Fibroblast of peridontal ligament (primary cell): Measurements from ENCODE around the gene FSTL4.

Source experiments
- DNase-seq: peaks from one replicate; pipeline ENCODE4 v3.0.0-alpha.2; 2010; ENCODE audit errors: extremely low read depth

FSTL4 gene

DNA sequence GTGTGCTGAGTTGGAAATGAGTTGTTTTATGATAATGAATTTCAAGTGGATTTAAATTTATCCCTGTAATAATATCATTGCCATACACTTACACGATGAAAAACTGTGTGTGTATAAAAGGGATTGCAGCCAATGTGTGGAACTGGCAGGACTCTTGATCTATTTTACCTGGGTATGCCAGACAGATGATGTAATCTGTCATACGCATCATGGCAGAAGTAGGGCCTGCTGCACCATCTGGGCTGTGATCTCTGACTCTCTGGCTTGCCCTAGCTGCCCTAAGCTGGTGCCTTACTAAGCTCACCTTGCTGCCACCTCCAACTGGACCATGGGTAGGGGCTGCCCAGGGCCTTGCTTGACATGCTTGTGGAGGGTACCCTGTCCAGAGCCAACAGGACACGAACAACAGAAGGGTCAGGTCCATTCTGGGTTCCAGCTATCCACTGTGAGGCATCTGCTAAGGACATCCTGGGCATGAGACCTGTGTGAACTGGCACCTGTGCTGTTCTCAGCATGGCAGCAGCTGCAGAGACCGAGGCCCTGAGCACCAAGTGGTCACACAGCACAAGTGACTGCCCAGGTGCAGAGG lies 184.2 kb downstream of the FSTL4 start:
- no peak for DNase-seq

DNA sequence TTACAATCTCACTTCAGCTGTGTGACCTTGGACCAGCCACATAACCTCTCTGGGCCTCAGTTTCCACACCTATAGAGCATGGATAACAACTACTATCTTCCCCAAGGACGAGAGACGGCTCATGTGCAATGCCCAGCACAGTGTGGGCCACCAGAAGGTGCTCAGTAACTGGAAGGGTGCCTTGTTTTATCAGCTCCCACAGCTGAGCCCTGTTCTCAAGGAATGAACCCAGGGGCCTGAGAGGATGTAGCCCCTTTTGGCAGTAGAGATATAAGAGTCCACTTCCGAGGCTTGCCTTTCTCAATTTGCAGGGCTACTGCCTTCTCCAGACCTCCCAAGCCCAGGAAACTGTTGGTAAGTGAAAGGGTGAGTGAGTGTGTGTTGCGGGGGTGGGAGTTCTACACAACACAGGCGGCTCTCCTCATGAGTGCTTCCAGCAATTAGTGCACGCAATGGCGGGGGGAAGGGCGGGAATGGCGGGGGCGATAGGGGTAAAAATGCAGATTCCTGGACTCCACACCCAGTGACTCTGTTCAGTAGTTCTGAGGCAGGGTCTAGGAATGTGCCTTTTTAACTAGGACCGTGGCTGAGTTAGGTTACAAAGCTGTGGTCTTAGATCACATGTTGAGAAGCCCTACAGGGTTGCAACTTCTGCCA lies 185.1 kb downstream of the FSTL4 start:
- DNase-seq = no peak

DNA sequence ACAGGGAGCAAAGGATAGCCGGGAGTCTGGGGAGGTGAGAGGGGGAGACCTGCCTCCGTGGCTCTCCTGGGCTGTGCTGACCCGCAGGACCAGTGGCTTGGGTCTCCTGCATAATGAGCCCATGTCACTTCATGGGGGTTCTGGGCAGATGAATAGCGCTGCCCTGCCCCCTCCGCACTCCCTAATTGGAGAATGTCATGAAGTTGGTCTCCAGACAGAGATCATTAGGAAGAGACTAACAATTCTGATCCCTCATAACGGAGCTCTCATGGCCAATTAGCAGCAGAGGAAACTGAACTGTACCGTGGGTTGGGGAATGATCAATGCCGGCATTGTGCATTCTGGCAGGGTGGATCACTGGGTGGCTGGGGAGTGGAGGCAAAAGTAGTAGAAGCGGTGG lies 186.1 kb downstream of the FSTL4 start:
- no peak for DNase-seq

DNA sequence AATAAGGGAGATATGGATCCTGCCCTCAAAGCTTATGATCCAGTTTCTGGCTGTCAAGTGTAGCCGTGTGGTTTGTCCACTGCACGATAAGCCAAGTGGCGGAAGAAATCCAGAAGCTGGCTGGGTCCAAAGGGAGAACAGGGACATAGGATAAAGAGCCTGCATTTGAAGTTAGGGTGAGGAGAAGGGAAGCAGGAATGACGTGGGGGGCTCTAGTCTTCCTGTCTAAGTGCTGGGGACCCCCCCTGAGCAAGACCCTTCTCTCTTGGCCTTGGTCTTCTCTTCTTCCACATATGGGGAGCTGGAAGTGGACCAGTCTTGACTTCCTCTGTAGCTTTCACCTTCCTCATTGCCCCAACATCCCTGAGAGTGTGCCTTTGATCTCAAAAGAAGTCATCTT lies 186.6 kb downstream of the FSTL4 start:
- DNase-seq = no peak

DNA sequence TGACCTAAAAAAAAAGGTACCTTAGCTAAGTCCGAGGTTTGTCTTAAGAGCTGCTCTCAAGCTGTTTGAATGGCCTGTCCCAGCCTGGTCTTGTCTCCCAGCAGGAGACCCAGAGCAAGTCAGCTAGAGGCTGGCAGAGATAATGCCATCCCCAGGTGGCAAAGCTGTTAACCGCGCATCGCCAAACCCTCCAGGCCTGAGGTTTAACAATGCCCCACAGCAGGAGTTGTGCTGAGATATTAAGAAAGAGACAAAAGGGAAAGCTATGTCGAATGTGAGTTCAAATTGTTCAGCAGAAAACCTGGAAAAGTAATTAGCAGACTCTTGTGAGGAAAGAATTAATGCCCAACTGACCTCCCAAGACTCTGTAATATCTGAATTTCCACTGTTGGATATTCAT lies 187.1 kb downstream of the FSTL4 start:
- no peak for DNase-seq

DNA sequence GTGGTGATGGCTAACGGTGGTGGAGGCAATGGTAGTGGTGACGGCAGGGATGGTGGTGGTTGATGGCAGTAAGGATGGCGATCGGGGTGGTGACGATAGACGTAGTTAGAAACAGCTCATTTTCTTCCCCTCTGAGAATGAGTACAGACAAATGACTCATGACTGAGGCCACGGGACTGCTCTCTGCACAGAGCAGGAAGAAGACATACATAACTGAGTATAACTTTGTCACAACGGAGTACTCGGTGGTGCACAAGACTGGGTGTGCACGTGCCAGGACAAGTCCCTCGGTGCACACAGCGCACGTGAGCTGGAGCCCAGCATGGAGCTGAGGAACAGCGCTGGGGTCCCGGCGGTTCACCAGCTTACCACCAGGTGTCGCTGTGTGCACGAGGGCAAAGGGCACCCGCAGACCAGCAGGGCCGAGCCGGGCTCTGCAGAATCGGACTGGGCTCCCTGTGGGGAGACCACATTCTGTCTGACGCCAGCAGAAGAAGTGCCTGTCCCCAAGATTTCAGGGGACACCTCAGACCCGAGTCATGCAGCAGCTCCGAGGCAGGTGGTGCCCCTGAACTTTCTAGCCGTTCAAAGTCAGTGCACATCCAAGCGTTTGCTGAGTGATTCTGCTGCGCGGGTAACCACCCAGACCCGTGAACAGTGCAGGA lies 188.6 kb downstream of the FSTL4 start:
- DNase-seq = peak; percentile 8

DNA sequence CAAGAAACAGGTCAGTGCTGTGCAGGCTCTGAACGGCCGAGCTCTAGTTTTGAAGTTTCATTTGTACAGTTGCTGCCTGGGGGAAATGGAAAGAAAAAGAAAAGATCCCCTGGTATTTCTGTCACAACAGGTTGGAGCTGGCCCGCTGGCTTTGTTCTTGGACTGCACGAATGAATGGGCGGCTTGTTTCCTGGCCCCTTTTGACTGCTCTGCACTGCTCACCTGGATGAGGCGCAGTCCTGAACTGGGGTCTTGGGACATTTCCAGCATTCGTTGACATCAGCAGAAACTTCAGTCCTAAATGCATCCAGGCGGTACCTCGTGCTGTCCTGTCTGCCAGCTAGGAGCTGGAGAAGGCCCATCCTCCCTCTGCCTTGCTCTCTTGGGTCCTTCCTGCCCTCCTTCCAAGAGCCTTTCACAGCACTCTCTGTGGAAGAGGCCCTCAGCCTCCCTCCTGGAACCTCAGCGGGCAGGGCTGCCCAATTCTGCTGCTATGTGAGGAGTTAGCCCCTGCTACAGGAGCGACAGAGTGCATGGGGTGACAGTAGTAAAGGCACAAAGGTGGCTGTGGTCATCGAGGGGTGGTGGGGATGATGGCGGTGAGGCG lies 189.2 kb downstream of the FSTL4 start:
- DNase-seq = no peak

DNA sequence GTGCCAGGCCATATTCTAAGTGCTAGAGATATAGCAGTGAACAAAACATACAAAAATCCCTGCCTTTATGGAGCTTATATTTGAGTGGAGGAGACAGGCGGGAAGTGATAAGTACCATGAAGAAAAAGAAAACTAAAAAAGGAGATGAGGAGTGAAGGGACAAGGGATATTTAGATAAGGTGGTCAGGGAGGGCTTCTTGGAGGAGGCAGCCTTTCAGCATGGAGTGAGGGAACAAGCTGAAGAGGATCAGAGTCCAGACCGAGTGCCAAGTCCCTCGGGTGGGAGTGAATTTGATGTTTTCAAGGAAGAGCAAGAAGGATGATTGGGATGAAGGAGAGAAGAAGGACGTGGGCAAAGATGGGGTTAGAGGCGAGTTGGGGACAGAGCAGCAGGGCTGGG lies 190.5 kb downstream of the FSTL4 start:
- DNase-seq = no peak

DNA sequence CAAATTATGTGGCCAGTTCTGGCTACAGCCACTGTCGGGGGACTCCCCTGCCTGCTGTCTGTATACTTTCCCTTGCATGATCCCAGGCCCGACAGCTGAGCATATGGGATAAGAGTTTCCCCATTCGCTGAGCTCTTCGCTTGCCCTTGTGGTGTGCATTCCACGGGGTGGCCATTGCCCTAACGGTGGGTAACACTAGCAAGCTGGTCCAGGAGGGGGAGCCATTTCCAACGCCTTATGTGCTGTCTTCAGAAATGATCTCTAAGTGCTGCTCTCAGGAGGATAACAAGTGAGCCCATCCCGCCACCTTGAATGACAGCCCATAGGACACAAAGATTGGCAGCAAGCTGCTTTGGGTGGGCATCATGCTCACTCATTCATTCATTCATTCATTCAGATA lies 190.9 kb downstream of the FSTL4 start:
- DNase-seq = no peak

DNA sequence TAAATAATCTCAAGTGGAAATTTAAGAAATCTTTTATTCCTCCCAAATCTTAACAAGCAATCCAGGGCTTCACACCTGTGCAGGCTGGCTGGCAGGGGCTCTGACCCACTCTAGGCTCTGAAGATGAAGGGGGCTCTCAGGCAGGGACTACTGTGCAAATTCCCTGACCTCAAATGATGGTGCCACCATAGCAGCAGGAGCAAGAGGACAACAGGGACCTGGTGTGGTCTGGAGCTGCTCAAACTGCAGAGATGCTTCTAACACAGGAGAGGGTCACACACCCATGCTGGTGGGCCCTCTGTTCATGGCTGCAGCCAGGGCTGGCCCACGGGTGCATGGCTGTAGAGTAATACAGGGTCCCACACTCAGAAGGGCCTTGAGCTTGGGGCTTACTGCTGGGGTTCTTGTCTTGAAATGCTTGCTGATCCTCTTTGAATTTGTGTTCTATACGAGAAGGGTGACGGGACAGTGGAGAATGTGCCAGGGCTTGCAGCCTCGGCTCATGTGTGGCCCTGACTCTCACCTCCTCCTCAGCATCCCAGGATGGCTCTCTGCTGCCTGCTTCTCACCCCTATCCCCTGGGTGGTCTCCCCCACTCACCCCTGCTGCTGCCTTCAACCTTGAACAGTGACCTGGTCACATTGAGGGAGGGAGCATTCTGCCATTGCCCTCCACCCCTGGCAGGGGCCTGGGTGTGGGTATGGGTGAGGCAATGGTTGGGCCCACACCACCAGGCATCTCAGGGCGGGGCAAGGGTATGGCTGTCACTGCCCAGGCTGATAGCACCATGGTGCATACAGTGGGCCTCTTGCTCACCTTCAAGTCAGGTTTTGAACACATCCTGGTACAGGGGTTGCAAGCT lies 191.7 kb downstream of the FSTL4 start:
- no peak for DNase-seq

DNA sequence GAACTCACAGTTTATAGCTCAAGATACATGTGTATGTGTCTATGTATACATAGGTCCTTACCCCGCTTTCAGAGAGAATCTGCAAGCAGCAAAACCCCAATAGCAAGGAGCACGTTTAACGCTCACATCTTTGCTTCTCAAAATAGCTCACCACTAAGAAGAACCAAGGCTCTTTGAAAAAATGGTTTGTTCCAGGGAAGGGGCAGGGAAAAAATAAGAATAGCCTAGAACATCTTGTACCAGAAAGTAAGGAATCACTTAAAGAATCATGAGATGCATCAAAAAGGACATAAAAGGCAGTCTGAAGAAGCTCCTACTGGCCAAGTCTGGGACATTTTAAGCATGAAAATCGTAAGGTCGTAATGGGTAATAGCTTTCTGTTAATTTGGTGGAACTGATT lies 196.4 kb downstream of the FSTL4 start:
- DNase-seq = no peak

DNA sequence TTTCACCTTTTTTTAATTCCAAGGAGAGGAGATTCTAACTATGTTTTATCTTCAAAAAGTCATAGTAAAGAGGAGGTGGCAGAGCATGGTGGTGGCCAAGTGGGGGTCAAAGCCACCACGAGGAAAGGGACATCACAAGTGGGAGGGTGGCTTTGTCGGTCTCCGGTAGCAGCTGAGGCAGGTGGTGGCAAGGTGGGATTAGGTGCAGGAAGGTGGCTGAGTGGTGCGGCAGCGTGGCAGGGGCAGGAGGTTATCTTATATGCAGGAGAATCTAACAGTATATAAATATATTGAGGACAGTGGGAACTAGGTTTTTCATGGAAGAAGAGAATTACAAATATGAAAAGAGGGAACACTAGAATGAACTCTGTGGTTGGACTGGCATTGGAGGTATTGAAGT lies 196.8 kb downstream of the FSTL4 start:
- DNase-seq = no peak

DNA sequence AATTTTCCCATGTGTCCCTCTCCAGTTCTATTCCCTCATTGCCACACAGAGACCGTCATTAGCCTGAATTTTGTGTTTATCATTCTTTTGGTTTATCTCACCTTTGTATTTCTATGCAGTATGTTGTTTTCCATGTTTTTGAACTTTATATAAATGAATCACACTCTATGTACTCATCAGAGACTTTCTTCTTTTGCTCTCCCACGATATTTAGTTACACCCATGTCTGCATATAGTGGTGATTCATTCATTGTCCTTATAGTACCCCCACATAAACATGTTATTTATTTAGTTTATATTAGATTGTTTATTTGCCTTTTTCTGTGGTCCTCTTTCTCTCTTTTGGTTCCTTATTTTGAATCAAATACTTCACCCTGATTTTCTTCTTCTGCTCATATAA lies 199.7 kb downstream of the FSTL4 start:
- DNase-seq = no peak

DNA sequence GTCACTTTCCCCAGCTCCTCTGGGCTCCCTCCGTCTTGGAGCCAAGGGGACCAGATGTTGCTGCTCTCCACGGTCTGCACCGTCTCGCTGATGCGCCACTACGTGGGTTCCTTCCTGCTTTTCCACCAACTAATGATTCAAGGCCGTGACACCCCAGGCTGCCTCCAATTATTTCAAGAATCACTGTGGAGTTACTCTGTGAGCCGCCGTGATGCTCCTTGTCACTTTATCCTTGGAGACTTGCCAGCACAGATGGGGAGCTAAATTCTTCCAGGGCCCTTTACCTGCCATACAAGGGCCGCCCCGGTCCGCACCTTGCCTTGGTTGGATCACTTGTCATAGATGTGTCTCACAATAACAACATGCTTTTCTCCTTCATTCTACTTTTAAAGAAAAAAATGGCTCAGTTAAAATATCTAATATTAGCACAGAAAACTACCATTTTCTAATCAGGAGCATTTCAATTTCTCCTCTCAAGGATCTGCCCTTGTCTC lies 202.0 kb downstream of the FSTL4 start:
- no peak for DNase-seq

DNA sequence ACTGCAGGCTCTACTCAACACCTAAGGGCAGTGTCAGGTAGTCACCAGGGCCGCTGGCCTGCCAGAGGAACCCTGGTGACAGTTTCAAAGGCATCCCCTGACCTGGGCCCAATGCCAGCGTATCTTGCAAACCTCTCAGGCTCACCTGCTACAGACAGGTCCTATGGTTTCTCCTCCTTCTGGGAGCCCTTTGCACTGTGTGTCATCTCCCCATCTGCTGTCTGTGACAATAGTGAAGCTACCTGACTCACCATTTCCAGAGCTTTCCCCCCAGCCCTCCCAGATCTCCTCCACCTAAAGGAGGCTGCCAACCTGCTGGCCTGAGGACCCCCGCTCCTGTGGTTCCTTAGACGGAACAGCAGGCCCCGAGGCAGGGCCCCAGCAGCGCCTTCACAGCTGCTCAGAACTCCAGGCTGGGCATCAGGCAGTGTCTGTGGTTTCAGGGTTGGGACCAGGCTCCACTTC lies 203.1 kb downstream of the FSTL4 start:
- no peak for DNase-seq

DNA sequence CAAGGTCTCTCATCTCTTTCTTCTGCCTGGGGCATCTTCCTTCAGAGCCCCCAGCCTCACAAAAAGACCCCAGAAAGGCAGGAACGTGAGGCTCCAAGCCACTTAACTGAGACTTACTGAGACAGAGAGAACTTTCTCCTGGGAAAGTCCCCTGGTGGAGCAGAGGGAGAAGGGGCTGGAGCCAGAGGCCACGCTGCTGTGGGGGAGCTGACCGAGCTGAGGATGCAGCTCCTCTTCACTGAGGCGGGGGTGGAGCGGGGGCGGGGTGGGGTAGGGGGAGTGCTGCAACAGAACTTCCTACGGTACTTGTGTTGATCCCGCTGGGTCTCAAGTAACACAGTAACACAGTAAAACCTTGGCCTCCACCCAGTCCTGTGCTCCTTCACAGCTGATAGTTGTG lies 204.0 kb downstream of the FSTL4 start:
- no peak for DNase-seq

DNA sequence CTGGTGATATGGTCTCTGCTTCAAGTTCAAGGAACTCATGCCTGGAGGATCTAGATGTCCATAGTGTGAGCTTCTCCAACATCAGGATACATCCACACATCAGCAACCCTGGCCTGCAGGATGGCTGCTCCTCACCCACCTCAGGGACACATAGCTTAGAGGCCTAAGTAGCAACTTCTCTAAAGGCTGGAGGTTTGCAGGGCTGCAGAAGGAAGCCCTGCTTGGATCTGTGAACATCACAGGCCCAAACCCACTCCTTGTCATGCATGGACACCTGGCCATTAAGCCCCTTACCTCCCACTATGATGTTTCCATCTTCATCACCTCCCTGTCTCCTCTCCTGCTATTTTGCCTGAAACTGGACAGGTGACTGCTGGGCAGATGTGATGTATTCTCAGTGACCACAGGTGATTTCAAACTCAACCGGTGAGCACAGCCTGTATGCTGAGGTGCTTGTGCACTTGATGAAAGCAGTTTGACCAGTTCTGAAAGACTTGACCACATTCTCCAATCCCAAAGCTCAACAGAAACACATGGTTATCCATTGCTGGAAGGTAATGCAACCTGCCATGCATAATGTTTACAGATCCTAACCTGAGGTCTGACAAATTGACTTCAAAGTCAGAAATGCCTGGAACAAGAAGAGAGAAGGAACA lies 205.2 kb downstream of the FSTL4 start:
- no peak for DNase-seq

DNA sequence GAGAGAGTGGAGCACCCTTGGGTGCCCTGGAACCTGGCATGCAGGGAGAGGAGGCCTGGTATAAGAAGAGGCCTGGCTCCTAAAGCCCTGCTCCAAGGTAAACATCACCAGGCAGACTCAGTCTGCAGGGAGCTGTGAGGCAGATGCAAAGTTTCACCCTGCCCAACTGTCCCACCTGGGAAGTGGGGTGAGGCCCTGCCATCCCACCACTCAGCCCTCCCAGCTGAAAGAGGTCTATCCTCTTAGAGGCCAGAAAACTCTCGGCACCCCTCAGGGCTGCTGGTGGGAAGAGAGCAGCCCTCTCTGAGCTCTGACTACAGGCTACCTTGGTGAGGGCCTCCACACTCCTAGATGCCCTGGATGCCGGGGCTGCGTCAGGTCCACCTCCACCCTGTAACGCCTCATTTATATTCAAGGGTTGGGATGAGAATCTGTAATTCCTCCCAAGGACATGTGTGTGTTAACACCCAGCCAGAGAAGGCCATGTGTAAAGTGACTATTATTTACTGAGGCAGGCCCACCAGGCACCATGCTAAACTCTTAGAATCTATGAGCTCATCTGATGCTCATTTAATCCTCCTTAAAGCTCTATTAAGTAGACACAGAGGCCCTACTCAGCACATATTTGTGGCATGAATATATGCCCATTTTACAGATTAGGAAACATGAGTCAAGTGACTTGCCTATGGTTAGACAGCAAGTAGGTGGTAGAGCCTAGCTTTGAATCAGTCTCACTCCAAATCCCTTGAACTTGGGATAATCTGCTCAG lies 205.9 kb downstream of the FSTL4 start:
- DNase-seq = no peak

DNA sequence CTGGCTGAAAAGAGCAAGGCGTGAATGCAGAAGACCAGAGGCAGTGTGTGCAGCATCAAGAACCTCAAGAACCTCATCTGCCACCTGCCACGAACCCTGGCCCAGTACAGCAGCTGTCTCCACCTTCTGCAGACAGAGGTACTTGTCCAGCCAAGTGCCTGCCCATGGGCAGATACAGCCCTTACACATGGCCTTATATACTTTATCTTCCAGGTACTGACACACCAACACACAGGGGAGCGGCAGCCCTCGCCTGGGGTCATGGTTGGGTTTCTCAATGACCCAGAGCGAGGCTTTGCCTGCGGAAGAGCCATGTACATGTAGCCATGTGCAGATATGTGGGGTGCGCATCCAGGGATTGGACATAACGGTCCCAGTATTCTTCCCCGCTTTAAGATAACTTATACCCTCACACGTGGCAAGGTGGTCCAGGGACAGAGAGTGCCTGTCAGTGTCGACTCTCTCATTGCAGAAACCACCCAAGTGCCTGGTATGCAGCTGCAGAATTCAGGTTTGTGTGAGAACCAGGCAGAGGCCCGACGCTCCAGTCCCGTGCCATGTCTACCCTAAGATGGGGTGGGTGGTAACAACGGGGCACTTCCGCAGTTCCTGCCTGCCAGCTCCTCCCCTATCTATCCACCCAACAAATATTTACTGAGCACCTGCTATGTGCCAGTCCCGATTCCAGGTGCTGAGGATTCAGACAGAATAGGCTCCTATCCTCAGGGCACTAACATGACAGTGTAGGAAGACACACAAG lies 206.9 kb downstream of the FSTL4 start:
- no peak for DNase-seq

DNA sequence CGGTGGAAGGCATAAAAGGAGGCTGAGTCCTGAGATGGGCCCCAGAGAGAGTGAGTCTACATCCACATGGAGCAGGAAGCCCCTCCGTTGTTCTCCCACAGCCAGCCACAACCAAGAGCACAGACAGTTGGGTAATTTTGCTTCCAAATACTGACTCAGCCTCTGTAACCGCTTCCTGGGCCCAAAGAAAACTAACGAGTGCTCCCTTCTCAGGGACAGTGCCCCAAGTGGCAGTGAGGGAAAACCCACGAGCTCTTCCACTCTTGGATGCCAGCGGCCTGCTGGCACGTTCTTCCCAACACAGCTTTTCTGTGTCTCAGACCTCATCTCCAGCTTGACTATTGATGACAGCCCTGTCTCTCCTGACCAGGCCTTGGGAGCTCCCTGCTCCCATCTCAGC lies 207.6 kb downstream of the FSTL4 start:
- DNase-seq = no peak
